ENCODE results near the gene CD27. TPM values are rescaled to one million over a fixed set of nuclear protein-coding genes. Genes with fewer than 3 reads are reported as not detected.
A peak's percentile ranks its signal among the peaks of the same experiment; 100 is the strongest.
"Not testable (repeated sequence)": the region's sequence is repeated elsewhere in the genome, so short reads cannot be mapped to it uniquely, and the experiment has no call there.

Gene CD27
- total RNA-seq, 4 donors from 2014 or later = 0.44 to 0.63 TPM; not detected in 2

- 57 to 60% methylated on average over 4 of the region's 4 CpGs for WGBS, 2 donors
- peaks cover 0 to 5% of the 10 kb centered on the region in 2 donors for H3K27me3 ChIP-seq
- no peak overlapping the region for H3K27ac ChIP-seq
- TF ChIP-seq CTCF (IDR thresholded peaks at IDR 0.05) (no peak), EP300 (IDR thresholded peaks at IDR 0.05) (no peak), POLR2A (IDR thresholded peaks at IDR 0.05) (no peak)
- H3K4me1 ChIP-seq = peaks cover 0 to 14% (median 9%) of the 10 kb centered on the region in 4 donors
- no peaks in the 10 kb centered on the region for H3K9me3 ChIP-seq
- no peak for DNase-seq (ENCODE audit: low spot score in 2 of 2)
- no peak overlapping the region for H3K4me3 ChIP-seq
- peaks cover 0 to 17% (median 0%) of the 10 kb centered on the region in 3 donors for H3K36me3 ChIP-seq
Observed at GRCh38 chr12:6489449-6489848, 44.7 kb downstream of the CD27 start.

GRCh38 chr12:6490673-6491072, 45.9 kb downstream of the CD27 start:
- H3K27me3 ChIP-seq; H3K9me3 ChIP-seq; DNase-seq (ENCODE audit: low spot score in 2 of 2); H3K27ac ChIP-seq; H3K4me3 ChIP-seq: not testable (repeated sequence)
- H3K4me1 ChIP-seq = peaks cover 0 to 26% (median 20%) of the 10 kb centered on the region in 4 donors
- WGBS, 2 donors = 93 to 100% methylated on average over 1 of the region's 1 CpG
- peaks cover 0 to 17% (median 0%) of the 10 kb centered on the region in 3 donors for H3K36me3 ChIP-seq

GRCh38 chr12:6492838-6493496, 48.2 kb downstream of the CD27 start, which contains the start of gene MRPL51:
TSS of gene MRPL51 (minus strand) at chr12:6493262. CDS start at chr12:6493136, 126 bp downstream.
- Histone ChIP-seq H3K9me3 (no peaks in the 10 kb centered on the region), H3K27me3 (peaks cover 0 to 2% of the 10 kb centered on the region in 2 donors), H3K27ac (peak within 1 kb of the TSS; percentile 88 to 98 (median 96)), H3K4me1 (peaks cover 0 to 28% (median 20%) of the 10 kb centered on the region in 4 donors), H3K4me3 (peak within 1 kb of the TSS; percentile 76 to 88 (median 82)), H3K36me3 (peaks cover 0 to 29% (median 0%) of the 10 kb centered on the region in 3 donors)
- peak; percentile 91 to 95 for DNase-seq (ENCODE audit: low spot score in 2 of 2)
- WGBS, 2 donors = 1% methylated on average over 31 to 39 of the region's 39 CpGs
- peak; percentile 63 to 98 for TF ChIP-seq EP300 (IDR thresholded peaks at IDR 0.05)
- no peak for TF ChIP-seq CTCF (IDR thresholded peaks at IDR 0.05)
- peak; percentile 62 to 89 for TF ChIP-seq POLR2A (IDR thresholded peaks at IDR 0.05)

GRCh38 chr12:6493497-6494257, 48.9 kb downstream of the CD27 start, which contains the start of gene NCAPD2:
TSS of gene NCAPD2 (plus strand) at chr12:6494102. CDS start at chr12:6495099, 997 bp downstream.
- WGBS, 2 donors = 0 to 1% methylated on average over 36 to 48 of the region's 49 CpGs
- Histone ChIP-seq H3K4me3 (peak within 1 kb of the TSS; percentile 76 to 88 (median 82)), H3K27ac (peak within 1 kb of the TSS; percentile 88 to 98 (median 96)), H3K27me3 (no peaks in the 10 kb centered on the region), H3K4me1 (peaks cover 0 to 28% (median 20%) of the 10 kb centered on the region in 4 donors), H3K9me3 (no peaks in the 10 kb centered on the region), H3K36me3 (peaks cover 0 to 31% (median 3%) of the 10 kb centered on the region in 3 donors)
- DNase-seq (ENCODE audit: low spot score in 2 of 2) = peak; percentile 84 to 88
- TF ChIP-seq EP300 (IDR thresholded peaks at IDR 0.05) = peak in 1 of 2 donors; percentile 12
- peak in 3 of 5 experiments; percentile 20 to 88 (median 82) for TF ChIP-seq CTCF (IDR thresholded peaks at IDR 0.05)
- no peak for TF ChIP-seq POLR2A (IDR thresholded peaks at IDR 0.05)

- Histone ChIP-seq H3K27ac (peak overlapping the region in 3 of 4 donors; percentile 95 to 98 (median 96)), H3K36me3 (peaks cover 0 to 37% (median 5%) of the 10 kb centered on the region in 3 donors), H3K4me3 (peak overlapping the region; percentile 76 to 88 (median 82)), H3K27me3 (no peaks in the 10 kb centered on the region), H3K9me3 (no peaks in the 10 kb centered on the region), H3K4me1 (peaks cover 0 to 28% (median 20%) of the 10 kb centered on the region in 4 donors)
- DNase-seq (ENCODE audit: low spot score in 2 of 2) = no peak
- no peak for TF ChIP-seq CTCF (IDR thresholded peaks at IDR 0.05)
- TF ChIP-seq EP300 (IDR thresholded peaks at IDR 0.05) = no peak
- TF ChIP-seq POLR2A (IDR thresholded peaks at IDR 0.05) = no peak
- WGBS, 2 donors = 2% methylated on average over 14 of the region's 14 CpGs
Observed at GRCh38 chr12:6494258-6494743, 49.5 kb downstream of the CD27 start.

Data from tibial nerve (tissue), 4 donors.